ENCODE results near the gene RPUSD3. TPM values are rescaled to one million over a fixed set of nuclear protein-coding genes. Genes with fewer than 3 reads are reported as not detected.
A peak's percentile ranks its signal among the peaks of the same experiment; 100 is the strongest.

RPUSD3 gene
- total and polyA plus RNA-seq, 4 donors: 17.2 to 28.5 (median 23.8) TPM

- Histone ChIP-seq H3K4me3 (ENCODE audit: low read length in 2 of 2) (no peak overlapping the region), H3K9me3 (ENCODE audit: control insufficient read depth, low read length) (no peaks in the 10 kb centered on the region), H3K27ac (ENCODE audit: low read depth in 1 of 2, low read length in 2 of 2) (no peak overlapping the region), H3K4me1 (ENCODE audit: control insufficient read depth in 1 of 2, insufficient read depth in 2 of 2, low read length in 2 of 2) (no peaks in the 10 kb centered on the region), H3K27me3 (ENCODE audit: control insufficient read depth in 1 of 2, insufficient read depth in 2 of 2, low read length in 1 of 2) (no peaks in the 10 kb centered on the region), H3K36me3 (ENCODE audit: control insufficient read depth in 1 of 2, insufficient read depth in 2 of 2, low read length in 1 of 2) (peaks cover 0 to 5% of the 10 kb centered on the region in 2 donors)
- DNase-seq: peak in 1 of 2 donors; percentile 38
- no peak for ATAC-seq (ENCODE audit: low FRiP score)
- WGBS, 2 donors: 95% methylated on average over 11 of the region's 11 CpGs
- intact Hi-C loops (cut with DNase I): loop anchor here (5.0 kb wide), 1 partner anchor 42 kb away; no protein-coding TSS in a partner anchor
Measured at GRCh38 chr3:9794400-9794799, 49.4 kb downstream of the RPUSD3 start.

GRCh38 chr3:9793161-9793781 is 50.5 kb downstream of the RPUSD3 start:
- DNase-seq: no peak
- 1 to 2% methylated on average over 23 of the region's 23 CpGs for WGBS, 2 donors
- Histone ChIP-seq H3K4me1 (ENCODE audit: control insufficient read depth in 1 of 2, insufficient read depth in 2 of 2, low read length in 2 of 2) (no peaks in the 10 kb centered on the region), H3K9me3 (ENCODE audit: control insufficient read depth, low read length) (no peaks in the 10 kb centered on the region), H3K36me3 (ENCODE audit: control insufficient read depth in 1 of 2, insufficient read depth in 2 of 2, low read length in 1 of 2) (peaks cover 0 to 8% of the 10 kb centered on the region in 2 donors), H3K27me3 (ENCODE audit: control insufficient read depth in 1 of 2, insufficient read depth in 2 of 2, low read length in 1 of 2) (no peaks in the 10 kb centered on the region), H3K27ac (ENCODE audit: low read depth in 1 of 2, low read length in 2 of 2) (peak overlapping the region; percentile 64 to 79), H3K4me3 (ENCODE audit: low read length in 2 of 2) (peak overlapping the region; percentile 87)
- peak; percentile 16 for ATAC-seq (ENCODE audit: low FRiP score)
- intact Hi-C loops (cut with DNase I): loop anchor here (5.0 kb wide), 1 partner anchor 41 kb away; no protein-coding TSS in a partner anchor

GRCh38 chr3:9792405-9793160 is 51.2 kb downstream of the RPUSD3 start, which contains the start of the genes ARPC4 and TADA3:
ARPC4 (plus strand) TSS chr3:9793082; CDS start chr3:9793122, 40 bp downstream.
TADA3 (minus strand) TSS chr3:9792473; CDS start chr3:9791466, 1,007 bp downstream.
- intact Hi-C loops (cut with DNase I): loop anchor here (5.0 kb wide), 1 partner anchor 40 kb away; no protein-coding TSS in a partner anchor
- DNase-seq (peak; percentile 96 to 98), ATAC-seq (ENCODE audit: low FRiP score) (peak; percentile 97)
- no peaks in the 10 kb centered on the region for H3K9me3 ChIP-seq (ENCODE audit: control insufficient read depth, low read length)
- H3K4me1 ChIP-seq (ENCODE audit: control insufficient read depth in 1 of 2, insufficient read depth in 2 of 2, low read length in 2 of 2): no peaks in the 10 kb centered on the region
- 0% methylated on average over 58 to 65 of the region's 65 CpGs for WGBS, 2 donors
- peak within 1 kb of the TSS; percentile 87 for H3K4me3 ChIP-seq (ENCODE audit: low read length in 2 of 2)
- peak within 1 kb of the TSS; percentile 74 to 79 for H3K27ac ChIP-seq (ENCODE audit: low read depth in 1 of 2, low read length in 2 of 2)
- H3K27me3 ChIP-seq (ENCODE audit: control insufficient read depth in 1 of 2, insufficient read depth in 2 of 2, low read length in 1 of 2): no peaks in the 10 kb centered on the region
- H3K36me3 ChIP-seq (ENCODE audit: control insufficient read depth in 1 of 2, insufficient read depth in 2 of 2, low read length in 1 of 2): peaks cover 0 to 7% of the 10 kb centered on the region in 2 donors

DNA sequence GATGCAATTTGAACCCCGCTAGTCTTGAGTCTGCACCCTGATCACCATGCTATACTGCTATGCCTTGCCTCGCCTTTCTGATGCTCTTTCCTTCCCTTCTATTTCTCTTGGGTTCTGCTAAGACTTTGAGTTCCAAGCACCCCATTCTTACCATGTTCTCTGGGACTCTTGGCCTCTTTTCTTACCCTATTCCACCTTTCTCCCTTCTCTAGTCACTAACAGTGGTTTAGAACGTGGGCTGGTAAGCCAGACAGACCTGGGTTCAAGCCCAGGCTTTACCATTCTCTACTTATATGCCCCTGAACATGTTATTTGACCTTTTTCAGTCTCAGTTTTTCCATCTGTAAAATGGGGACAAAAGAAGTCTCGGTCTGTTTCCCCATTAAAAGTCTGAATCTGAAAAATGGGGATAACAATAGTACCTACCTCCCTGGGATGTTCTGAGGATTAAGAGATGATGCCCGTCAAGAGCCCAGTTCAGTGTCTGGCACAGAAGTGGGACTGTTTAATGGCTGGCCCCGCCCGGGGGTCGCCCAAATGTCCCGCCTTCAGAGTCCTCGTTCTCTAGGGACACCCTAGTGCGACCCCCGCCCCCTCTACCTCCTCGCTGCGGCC is 51.9 kb downstream of the RPUSD3 start:
- peak overlapping the region; percentile 70 for H3K27ac ChIP-seq (ENCODE audit: low read depth in 1 of 2, low read length in 2 of 2)
- intact Hi-C loops (cut with DNase I): loop anchor here (5.0 kb wide), 1 partner anchor 40 kb away; no protein-coding TSS in a partner anchor
- peak overlapping the region; percentile 87 for H3K4me3 ChIP-seq (ENCODE audit: low read length in 2 of 2)
- H3K4me1 ChIP-seq (ENCODE audit: control insufficient read depth in 1 of 2, insufficient read depth in 2 of 2, low read length in 2 of 2): no peaks in the 10 kb centered on the region
- ATAC-seq (ENCODE audit: low FRiP score) (no peak), DNase-seq (peak in 1 of 2 donors; percentile 0)
- peaks cover 0 to 4% of the 10 kb centered on the region in 2 donors for H3K36me3 ChIP-seq (ENCODE audit: control insufficient read depth in 1 of 2, insufficient read depth in 2 of 2, low read length in 1 of 2)
- WGBS, 2 donors: 12 to 14% methylated on average over 14 of the region's 14 CpGs
- H3K9me3 ChIP-seq (ENCODE audit: control insufficient read depth, low read length): no peaks in the 10 kb centered on the region
- H3K27me3 ChIP-seq (ENCODE audit: control insufficient read depth in 1 of 2, insufficient read depth in 2 of 2, low read length in 1 of 2): no peaks in the 10 kb centered on the region

DNA sequence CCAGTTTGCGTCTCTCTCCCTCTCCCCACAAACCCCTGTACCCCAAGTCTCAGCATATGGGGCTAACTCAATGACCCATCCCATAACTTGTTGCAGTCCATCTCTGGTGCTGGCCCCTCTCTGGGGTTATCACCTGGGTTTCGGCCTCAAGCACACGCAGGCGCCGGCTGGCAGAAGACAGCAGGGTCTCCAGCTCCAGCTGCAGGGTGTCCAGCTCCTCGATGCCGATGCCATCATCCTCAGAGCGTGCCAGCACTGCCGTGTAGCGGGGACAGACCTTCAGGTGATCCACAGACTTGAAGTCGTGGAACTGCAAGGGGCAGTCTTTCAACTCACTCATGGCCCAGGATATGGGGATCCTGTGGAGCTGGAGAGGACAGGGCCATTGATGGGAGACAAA is 52.7 kb downstream of the RPUSD3 start:
- ATAC-seq (ENCODE audit: low FRiP score): no peak
- H3K36me3 ChIP-seq (ENCODE audit: control insufficient read depth in 1 of 2, insufficient read depth in 2 of 2, low read length in 1 of 2): peaks cover 0 to 4% of the 10 kb centered on the region in 2 donors
- no peaks in the 10 kb centered on the region for H3K9me3 ChIP-seq (ENCODE audit: control insufficient read depth, low read length)
- no peak overlapping the region for H3K27ac ChIP-seq (ENCODE audit: low read depth in 1 of 2, low read length in 2 of 2)
- no peaks in the 10 kb centered on the region for H3K27me3 ChIP-seq (ENCODE audit: control insufficient read depth in 1 of 2, insufficient read depth in 2 of 2, low read length in 1 of 2)
- peak in 1 of 2 donors; percentile 55 for DNase-seq
- WGBS, 2 donors: 84% methylated on average over 11 of the region's 11 CpGs
- intact Hi-C loops (cut with DNase I): loop anchor here (5.0 kb wide), 1 partner anchor 39 kb away; no protein-coding TSS in a partner anchor
- H3K4me3 ChIP-seq (ENCODE audit: low read length in 2 of 2): no peak overlapping the region
- no peaks in the 10 kb centered on the region for H3K4me1 ChIP-seq (ENCODE audit: control insufficient read depth in 1 of 2, insufficient read depth in 2 of 2, low read length in 2 of 2)

Other genes starting within 250 kb of the RPUSD3 start
- gene MTMR14, start 194.5 kb downstream of the RPUSD3 start, total RNA-seq: 10 to 100 TPM; 28.2 to 34.0 TPM
- 10 to 100 TPM; 12.0 to 34.8 TPM for gene MTMR14, start 194.5 kb downstream of the RPUSD3 start, polyA plus RNA-seq
- gene CPNE9, start 140.2 kb downstream of the RPUSD3 start, total RNA-seq: not detected
- gene CPNE9, start 140.2 kb downstream of the RPUSD3 start, polyA plus RNA-seq: not detected
- 10 to 100 TPM; 16.6 to 17.6 TPM for gene BRPF1, start 112.3 kb downstream of the RPUSD3 start, total RNA-seq
- 1 to 10 TPM; 4.1 to 6.6 TPM for gene BRPF1, start 112.3 kb downstream of the RPUSD3 start, polyA plus RNA-seq
- 10 to 100 TPM; 25.8 to 32.6 TPM for gene OGG1, start 94.1 kb downstream of the RPUSD3 start, total RNA-seq
- gene OGG1, start 94.1 kb downstream of the RPUSD3 start, polyA plus RNA-seq: 10 to 100 TPM; 15.7 to 25.9 TPM
- 10 to 100 TPM; 31.4 to 40.2 TPM for gene CAMK1, start 74.1 kb downstream of the RPUSD3 start, total RNA-seq
- 10 to 100 TPM; 24.7 to 58.0 TPM for gene CAMK1, start 74.1 kb downstream of the RPUSD3 start, polyA plus RNA-seq
- gene TADA3, start 51.5 kb downstream of the RPUSD3 start, total RNA-seq: 10 to 100 TPM; 44.9 to 48.3 TPM
- 10 to 100 TPM; 50.4 to 52.0 TPM for gene TADA3, start 51.5 kb downstream of the RPUSD3 start, polyA plus RNA-seq
- 100 to 1,000 TPM; 126 to 165 TPM for gene ARPC4, start 50.9 kb downstream of the RPUSD3 start, total RNA-seq
- gene ARPC4, start 50.9 kb downstream of the RPUSD3 start, polyA plus RNA-seq: 100 to 1,000 TPM in 1 of 2 donors, 10 to 100 TPM in 1; 98.4 to 165 TPM
- gene TTLL3, start 33.7 kb downstream of the RPUSD3 start, total RNA-seq: 100 to 1,000 TPM in 1 of 2 donors, 10 to 100 TPM in 1; 40.3 to 108 TPM
- gene TTLL3, start 33.7 kb downstream of the RPUSD3 start, polyA plus RNA-seq: 100 to 1,000 TPM in 1 of 2 donors, 10 to 100 TPM in 1; 12.3 to 120 TPM
- gene CIDEC, start 36.2 kb upstream of the RPUSD3 start, total RNA-seq: under 1 TPM in 1 of 2 donors, not detected in 1; 0.87 TPM
- gene CIDEC, start 36.2 kb upstream of the RPUSD3 start, polyA plus RNA-seq: 10 to 100 TPM in 1 of 2 donors, 1 to 10 TPM in 1; 1.1 to 75.3 TPM
- gene JAGN1, start 46.6 kb upstream of the RPUSD3 start, total RNA-seq: 10 to 100 TPM; 19.8 to 22.7 TPM
- 10 to 100 TPM; 26.0 to 34.1 TPM for gene JAGN1, start 46.6 kb upstream of the RPUSD3 start, polyA plus RNA-seq
- 10 to 100 TPM; 11.0 to 13.7 TPM for gene IL17RE, start 58.8 kb upstream of the RPUSD3 start, total RNA-seq
- gene IL17RE, start 58.8 kb upstream of the RPUSD3 start, polyA plus RNA-seq: 10 to 100 TPM in 1 of 2 donors, 1 to 10 TPM in 1; 7.0 to 14.5 TPM
- 10 to 100 TPM; 25.6 to 33.8 TPM for gene IL17RC, start 73.1 kb upstream of the RPUSD3 start, total RNA-seq
- gene IL17RC, start 73.1 kb upstream of the RPUSD3 start, polyA plus RNA-seq: 100 to 1,000 TPM in 1 of 2 donors, 1 to 10 TPM in 1; 8.6 to 108 TPM
- 10 to 100 TPM; 30.8 to 44.3 TPM for gene CRELD1, start 89.8 kb upstream of the RPUSD3 start, total RNA-seq
- gene CRELD1, start 89.8 kb upstream of the RPUSD3 start, polyA plus RNA-seq: 10 to 100 TPM; 35.7 to 36.2 TPM
- gene PRRT3, start 108.4 kb upstream of the RPUSD3 start, total RNA-seq: 1 to 10 TPM; 1.7 to 2.1 TPM
- 1 to 10 TPM in 1 of 2 donors, under 1 TPM in 1; 0.25 to 2.4 TPM for gene PRRT3, start 108.4 kb upstream of the RPUSD3 start, polyA plus RNA-seq
- gene EMC3, start 142.8 kb upstream of the RPUSD3 start, total RNA-seq: 10 to 100 TPM; 47.8 to 48.8 TPM
- 10 to 100 TPM; 26.3 to 55.8 TPM for gene EMC3, start 142.8 kb upstream of the RPUSD3 start, polyA plus RNA-seq
- gene FANCD2, start 182.4 kb upstream of the RPUSD3 start, total RNA-seq: 1 to 10 TPM; 1.9 to 5.4 TPM
- 1 to 10 TPM in 1 of 2 donors, not detected in 1; 4.7 TPM for gene FANCD2, start 182.4 kb upstream of the RPUSD3 start, polyA plus RNA-seq

Data from aorta (tissue), 5 donors.